Stimulated activated CD4-positive, alpha-beta T cell treated with anti-CD3 and anti-CD28 coated beads, TNF-alpha, amount 100 ng/mL, for 24 hours (primary cell): ENCODE measurements around the gene C22orf39.

Experiments used
- DNase-seq, 3 experiments: peaks; one replicate each; pipeline ENCODE4 v3.0.0-alpha.2; 2020; ENCODE audit warnings: low read depth in 3 of 3

Gene C22orf39

GRCh38 chr22:19430890-19431541 lies 16.5 kb downstream of the C22orf39 start:
- DNase-seq = no peak

- DNase-seq = peak in 1 of 3 experiments; percentile 44
Measured at GRCh38 chr22:19429950-19430889, 17.3 kb downstream of the C22orf39 start.

- no peak for DNase-seq
Measured at GRCh38 chr22:19424186-19424500, 23.4 kb downstream of the C22orf39 start.

DNA sequence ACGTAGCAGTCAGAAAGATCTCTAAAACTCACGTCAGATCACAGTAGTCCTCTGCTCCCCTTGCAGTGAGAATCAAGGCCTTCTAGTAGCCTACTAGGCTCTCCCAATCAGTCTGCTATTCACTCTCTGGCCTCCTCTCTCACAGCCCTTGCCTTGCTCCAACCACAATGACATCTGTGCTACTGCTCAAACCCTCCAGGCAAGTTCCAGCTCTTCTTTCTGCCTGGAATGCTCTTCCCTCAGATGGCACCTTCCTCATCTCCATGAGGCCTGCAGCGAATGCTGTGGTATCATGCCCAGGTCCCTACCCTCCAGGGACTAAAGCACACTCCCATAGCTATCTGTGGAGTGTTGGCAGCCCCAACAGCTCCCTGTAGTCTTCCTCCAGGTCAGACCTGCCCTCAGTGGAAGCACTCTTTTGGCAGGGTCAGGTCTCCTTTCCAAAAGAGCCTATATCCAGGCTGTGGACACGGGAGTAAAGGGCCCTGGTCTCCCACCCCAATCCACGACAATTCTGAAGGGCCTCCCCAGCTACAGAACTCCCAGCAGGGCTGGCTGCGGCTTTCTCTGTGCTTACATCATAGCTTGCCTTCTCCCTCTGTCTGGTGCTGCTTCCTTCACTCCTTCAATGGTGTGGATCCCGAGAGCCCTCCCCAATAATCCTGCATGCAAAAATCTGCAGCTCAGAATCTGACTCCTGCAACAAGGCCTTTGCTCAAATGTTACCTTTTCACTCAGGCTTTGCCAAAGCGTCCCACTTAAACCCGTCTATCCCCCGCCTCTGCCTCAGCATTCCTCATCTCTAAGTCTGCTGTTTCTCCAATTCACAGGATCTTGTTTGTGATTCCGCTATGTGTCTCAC lies 24.8 kb downstream of the C22orf39 start:
- DNase-seq = no peak

- DNase-seq = no peak
Measured at GRCh38 chr22:19420321-19420720, 27.2 kb downstream of the C22orf39 start.

DNA sequence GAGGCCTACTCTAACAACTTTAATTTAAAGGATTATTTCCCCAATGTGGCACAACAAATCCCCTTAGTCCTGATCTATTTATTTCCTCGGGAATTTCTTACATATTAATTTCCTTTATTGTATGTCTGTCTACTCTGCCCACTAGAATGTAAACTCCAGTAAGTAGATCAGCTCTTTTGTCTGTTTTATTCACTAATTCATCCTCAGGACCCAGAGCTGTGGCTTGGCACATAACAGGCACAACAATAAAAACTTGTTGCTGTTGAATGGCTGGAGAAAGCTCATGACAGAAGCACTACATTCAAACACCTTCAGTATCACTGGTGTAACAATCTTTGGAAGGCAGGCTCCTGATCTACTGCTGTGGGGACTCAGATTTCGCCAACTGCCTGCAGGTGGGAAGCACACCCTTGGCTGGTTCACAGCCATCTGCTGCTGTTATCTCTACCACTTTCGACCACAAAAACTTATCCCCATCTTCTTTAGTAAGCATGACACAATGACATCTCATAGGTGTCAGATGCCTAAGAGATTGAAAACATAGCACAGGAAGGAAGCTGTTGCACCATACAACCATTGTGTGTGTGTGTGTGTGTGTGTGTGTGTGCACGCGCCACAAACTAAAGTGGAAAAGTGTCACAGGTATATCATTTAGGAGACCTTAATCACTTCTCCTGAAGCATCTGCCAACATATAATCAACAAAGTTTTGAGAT lies 27.9 kb downstream of the C22orf39 start:
- DNase-seq = peak in 1 of 3 experiments; percentile 39

DNA sequence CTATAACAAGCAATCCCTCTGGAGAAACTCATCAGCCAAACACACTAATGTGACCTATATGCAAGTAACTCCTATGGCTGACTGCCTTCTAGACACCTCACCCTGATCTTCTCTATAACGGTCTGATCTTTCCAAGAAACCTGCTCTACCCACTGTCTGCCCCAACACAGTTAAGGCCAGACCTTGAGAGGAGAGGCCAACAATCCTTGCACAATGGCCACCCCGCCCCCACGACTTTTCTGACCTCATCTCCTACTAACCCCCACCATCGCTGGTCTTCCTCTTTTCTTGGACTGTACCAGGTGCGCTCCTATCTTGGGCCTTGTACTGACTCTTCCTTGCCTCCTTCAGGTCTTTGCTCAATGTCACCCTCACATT lies 28.4 kb downstream of the C22orf39 start:
- DNase-seq = no peak

GRCh38 chr22:19412923-19413322 lies 34.6 kb downstream of the C22orf39 start:
- DNase-seq = no peak

DNA sequence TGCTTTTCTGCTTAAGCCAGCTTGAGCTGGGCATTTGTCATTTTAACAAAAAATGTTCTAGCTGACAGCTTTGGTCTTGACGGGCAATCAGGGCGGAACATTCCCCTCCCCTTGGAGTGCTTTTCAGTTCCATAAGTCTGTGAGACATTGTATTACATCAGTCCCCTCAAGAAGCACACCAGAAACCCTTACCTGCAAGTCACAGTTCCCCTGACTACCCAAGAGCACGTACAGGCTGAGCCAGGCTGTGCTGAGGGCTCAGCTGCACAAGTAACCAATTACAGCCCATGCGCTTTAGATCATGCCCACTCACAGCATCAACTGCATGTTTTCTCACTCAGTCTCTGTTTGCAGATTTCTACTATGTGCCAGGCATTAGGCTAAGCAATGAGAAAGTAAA lies 35.0 kb downstream of the C22orf39 start:
- DNase-seq = no peak

- no peak for DNase-seq
Measured at GRCh38 chr22:19411690-19412045, 35.8 kb downstream of the C22orf39 start.

GRCh38 chr22:19410941-19411689 lies 36.4 kb downstream of the C22orf39 start:
- DNase-seq = no peak

DNA sequence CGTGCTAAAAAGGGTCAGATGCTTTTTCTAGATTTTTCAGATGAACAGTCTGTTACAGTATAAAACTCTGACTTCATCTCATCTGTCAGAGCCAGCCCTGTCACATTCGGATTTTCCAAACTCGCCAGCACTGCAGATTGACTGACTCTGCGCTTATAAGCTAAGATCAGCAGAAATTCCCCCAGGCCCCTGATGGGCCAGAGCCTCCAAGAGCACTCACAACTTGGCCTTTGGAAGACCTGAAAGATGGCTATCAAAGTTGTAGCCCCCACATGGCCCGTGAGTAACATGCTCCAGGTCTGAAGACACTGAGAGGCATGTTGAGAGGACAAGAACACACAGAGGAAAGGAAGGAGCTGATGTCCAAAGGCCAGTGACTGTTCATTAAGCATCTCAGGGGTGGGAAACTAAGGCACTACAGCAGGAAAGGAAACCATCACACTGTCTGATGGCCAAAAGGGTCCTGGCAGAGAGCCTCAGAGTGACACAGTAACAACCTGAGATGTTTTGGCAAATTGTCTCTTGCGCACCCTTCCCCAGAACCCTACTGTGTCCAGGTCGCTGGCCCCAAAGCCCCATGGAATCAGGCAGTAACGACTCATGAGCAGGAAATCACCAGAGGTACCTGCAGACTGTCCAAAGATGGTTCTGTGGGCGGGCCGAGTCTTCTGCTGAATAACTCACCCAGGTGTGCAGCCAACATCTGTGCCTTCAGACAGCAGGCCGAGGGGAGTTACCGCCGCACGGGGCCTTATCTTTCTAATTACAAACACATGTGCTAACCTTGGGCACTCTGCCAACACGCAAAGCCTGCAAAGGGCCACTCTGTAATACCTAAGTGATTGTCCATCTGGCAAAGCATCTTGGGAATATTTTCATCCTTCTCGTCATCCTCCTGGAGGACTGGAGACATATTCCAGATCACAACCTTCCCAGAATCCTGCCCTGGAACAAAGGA lies 39.6 kb downstream of the C22orf39 start:
- no peak for DNase-seq

DNA sequence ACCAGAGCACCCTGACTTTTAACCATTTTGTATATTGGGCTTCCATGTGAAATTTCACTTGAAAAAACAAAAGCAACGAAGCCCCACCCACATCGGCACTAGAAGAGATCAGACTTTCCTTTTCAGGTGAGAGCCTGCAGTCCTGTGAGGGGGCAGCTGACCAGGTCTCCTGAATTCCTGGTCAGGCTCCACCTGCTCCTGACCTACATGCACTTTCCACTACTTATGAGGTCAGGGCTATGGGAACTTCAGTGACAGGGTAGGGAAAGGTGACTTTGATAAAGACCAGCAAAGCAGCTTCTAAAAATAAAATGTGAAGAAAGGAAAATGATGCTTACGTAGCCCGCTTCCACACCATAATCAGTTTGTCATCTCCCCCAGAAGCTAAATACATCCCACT lies 40.7 kb downstream of the C22orf39 start:
- DNase-seq = no peak

- no peak for DNase-seq
Measured at GRCh38 chr22:19406281-19406811, 41.2 kb downstream of the C22orf39 start.

GRCh38 chr22:19405652-19406051 lies 41.9 kb downstream of the C22orf39 start:
- DNase-seq = no peak

GRCh38 chr22:19405133-19405532 lies 42.4 kb downstream of the C22orf39 start:
- DNase-seq = no peak

GRCh38 chr22:19404676-19405075 lies 42.8 kb downstream of the C22orf39 start:
- no peak for DNase-seq

DNA sequence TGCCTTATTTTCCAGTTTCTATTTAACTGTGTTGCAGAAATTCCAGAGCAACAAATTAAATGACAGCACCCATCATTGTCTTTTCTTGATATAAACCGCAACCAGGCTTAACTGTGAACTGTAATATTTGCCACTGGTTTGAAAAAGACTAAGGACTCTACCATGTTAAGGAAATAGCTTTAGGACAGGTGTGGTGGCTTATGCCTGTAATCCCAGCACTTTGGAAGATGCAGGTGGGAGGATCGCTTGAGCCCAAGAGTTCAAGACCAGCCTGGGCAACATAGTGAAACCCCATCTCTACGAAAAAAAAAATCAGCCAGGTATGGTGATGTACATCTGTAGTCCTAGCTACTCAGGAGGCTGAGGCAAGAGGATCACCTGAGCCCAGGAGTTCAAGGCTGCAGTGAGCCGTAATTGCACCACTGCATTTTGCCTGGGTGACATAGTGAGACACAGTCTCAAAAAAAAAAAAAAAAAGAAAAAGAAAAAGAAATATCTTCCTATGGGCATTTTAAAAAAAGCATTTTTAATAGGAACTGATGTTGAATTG lies 44.8 kb downstream of the C22orf39 start:
- DNase-seq = no peak

DNA sequence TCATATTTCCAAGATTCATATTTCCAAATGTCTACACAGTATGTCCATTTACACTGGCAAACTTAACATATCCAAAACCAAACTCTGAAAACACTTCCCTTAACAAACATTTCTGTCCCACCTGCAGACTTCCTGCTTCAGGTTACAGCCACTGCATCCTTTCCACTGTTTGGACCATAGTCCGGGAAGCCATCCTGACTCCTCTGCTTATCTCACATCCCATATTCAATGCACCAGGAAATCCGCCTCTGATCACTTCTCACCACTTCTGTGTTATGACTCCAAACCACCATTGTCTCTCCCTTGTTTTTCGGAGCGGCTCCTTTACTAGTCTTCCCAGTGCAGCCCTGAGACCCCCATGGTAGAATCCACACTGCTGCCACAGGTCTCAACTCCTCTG lies 46.0 kb downstream of the C22orf39 start:
- DNase-seq = no peak
